NCI-H1694 (cell line): ENCODE results near the gene MTA1.

ENCODE experiments used
- DNase-seq: peaks from one replicate; lab custom pipeline; 2025; lab: John Stamatoyannopoulos, UW

The MTA1 gene

GRCh38 chr14:105498430-105499255, 79.0 kb downstream of the MTA1 start:
- no peak for DNase-seq

DNA sequence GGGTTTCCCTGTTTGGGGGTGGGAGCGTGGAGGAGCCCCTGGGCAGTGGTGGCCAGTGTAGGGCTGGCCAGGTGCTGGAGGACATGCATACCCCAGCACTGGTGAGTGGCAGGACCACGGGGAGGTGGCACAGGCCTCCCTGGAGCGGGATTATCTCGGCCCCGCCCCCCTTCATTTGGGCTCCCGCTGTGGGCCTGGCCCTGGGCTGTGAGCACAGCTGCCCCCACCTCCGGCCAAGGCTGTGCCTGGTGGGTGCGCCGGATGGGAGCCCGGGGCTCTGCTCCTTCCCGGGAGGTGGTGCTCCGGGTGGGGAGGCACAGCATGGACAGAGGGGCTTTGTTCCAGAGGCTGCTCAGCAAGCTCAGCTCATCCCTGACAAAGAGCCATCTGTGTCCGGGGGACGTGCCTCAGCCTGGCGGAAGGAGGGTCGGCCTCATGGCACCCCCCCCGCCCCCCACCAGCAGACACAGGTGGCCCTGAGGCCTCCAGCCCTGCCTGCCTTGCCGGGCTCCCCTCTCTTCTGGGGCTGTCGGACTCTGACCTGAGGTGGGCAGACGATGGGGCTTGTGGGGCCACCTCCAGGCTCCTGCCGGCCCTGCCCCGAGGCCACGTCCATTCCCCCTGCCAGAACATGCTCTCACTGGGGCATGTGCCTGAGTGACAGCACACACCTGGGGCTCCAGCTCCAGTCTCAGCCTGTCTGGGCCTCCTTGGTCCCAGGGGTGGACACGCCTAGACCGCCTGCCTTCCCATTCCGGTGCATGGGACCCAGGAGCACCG, 79.8 kb downstream of the MTA1 start:
- no peak for DNase-seq

GRCh38 chr14:105500036-105500725, 80.6 kb downstream of the MTA1 start:
- no peak for DNase-seq

DNA sequence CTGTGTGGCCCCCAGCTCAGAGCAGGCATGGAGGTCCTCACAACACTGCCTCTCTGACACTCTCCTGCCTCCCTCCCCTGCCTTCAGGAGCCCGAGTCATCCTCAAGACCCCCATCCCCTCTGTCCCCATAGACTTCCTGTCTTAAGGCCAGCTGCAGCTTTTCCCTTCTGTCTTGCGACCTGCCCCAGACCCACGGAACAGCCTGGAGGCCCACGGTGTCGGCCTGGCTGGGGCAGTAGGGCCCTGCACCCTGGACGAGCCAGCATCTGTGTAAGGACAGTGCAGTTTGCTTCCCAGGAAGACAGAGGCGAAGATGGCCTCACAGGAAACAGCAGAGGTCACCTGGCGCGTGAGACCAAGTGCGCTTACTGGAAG, 81.1 kb downstream of the MTA1 start:
- DNase-seq = no peak

DNA sequence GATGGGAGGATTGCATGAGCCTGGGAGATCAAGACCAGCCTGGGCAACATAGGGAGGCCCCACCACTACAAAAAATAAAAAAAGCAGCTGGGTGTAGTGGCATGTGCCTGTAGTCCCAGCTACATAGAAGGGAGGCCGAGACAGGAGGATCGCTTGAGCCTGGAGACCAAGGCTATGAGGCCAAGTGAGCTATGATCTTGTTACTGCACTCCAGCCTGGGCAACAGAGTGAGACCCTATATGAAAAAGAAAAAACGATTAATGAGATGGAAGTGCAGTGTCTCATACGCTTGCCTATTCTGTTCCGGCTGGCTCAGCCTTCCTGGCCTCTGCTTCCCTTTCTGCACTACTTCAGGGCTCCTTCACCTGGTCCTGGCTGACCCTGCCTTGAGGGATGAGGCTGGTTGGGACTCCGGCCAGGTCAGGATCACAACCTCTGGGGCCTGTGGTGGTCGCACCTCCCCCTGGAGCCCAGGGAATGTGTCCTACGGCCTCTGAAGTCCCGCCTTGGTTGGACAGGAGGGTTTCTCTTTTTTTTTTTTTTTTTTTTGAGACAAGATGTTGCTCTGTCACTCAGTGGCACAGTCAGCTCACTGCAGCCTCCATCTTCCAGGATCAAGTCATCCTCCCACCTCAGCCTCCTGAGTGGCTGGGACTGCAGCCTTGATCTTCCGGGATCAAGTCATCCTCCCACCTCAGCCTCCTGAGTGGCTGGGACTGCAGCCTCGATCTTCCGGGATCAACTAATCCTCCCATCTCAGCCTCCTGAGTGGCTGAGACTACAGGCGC, 82.1 kb downstream of the MTA1 start:
- DNase-seq = no peak

DNA sequence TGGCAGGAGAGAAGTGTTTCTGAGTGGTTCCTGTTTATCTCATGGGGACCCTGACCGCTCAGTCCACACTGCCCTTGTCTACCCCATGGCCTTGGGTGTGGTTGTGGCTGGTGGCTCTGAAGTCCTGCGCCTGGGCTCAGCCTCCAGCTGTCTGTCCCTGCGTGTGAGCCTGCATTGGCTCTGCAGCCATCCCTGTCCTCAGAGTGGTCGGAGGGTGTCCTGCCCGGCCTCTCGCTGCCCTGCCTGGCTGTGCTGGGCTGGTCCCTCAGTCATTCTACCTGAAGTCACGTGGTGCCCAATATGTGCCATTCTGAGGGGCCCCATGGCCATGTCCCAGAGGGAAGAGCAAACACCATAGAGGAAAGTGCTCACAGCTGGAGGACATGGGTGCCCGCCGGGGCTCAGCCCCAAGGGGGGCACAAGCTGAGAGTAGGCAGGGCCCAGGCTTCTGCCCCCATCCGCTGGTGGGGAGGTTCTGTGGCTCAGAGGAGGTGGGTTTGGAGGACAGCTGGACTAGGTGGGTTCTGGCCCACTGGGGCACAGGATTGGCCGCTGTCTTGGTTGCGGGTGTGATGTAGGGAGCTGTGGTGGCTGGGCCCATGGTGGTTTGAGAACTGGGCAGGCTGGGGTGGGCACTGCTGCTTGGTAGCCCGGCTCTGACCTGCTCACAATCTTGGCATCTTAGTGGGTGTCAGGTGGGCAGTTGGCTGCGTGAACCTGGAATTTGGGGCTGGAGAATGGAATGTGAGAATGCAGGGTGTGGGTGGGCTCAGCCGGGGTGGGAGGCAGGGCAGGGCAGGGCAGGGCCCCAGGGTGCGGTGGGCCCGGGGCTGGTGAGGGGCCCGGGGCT, 83.0 kb downstream of the MTA1 start:
- no peak for DNase-seq

DNA sequence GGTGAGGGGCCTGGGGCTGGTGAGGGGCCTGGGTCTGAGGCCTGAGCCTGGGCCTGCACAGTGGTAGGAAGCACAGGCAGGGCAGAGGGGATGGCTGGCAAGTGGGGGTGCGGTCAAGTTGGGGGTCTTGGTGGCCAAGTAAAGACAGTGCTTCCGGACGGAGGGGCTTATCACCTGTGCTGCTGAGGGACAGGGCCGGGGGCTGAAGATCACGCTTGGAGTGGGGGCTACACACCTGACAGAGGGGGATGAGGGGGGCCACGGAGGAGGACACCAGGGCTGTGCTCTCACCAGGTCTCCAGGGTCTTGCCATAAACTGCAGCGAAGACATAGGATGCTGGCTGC, 83.6 kb downstream of the MTA1 start:
- DNase-seq = no peak

DNA sequence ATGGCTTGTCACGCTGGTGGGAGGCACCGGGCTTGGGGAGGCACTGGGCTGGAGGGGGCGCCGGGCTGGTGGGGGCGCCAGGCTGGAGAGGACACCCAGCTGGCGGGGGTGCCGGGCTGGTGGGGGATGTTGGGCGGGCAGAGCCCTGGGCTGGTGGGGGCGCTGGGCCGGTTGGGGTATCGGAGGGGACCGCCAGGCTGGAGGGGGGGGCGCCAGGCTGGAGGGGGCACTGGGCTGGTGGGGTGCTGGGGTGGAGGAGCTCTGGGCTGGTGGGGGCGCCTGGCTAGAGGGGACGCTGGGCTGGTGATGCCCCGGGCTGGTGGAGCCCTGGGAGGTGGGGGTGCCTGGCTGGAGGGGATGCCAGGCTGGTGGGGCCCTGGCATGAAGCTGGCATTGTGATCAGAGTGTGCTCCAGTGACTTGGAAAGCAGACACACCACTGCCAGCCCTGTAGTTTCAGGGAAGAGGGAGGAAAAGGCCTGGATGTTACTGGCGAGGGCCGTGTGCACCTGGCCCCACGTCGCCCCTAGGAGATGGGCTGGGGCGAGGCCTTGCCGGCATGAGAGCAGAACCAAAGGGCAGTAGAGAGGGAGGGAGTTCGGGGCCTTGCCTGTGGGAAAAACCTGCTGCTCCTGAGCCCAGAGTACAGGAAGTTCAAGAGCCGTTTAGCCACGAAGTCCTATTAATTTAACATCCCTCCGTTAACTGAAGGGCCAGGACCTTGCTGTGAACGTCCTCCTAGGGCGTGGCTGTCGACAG, 84.5 kb downstream of the MTA1 start:
- no peak for DNase-seq

DNA sequence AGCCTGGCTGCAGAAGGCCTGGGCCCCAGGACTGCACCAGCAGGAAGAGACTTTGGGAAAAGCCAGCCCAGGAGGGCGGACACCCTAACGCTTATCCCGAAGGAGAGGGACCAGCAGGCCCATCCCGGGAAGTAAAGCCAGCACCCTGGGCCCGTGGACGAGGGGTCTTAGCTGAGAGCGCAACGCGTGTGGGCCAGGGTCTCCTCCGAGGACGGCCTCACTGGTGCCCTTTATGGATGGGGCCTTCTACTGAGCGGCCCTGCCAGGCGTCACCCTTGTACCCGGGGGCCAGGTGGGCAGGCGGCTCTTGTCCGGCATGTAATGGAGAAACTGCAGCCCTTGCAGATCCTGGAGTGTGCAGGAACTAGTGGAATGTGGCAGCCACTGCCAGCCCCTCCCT, 85.5 kb downstream of the MTA1 start:
- no peak for DNase-seq

- DNase-seq = no peak
These were observed 87.6 kb downstream of the MTA1 start for GRCh38 chr14:105507247-105507646.

DNA sequence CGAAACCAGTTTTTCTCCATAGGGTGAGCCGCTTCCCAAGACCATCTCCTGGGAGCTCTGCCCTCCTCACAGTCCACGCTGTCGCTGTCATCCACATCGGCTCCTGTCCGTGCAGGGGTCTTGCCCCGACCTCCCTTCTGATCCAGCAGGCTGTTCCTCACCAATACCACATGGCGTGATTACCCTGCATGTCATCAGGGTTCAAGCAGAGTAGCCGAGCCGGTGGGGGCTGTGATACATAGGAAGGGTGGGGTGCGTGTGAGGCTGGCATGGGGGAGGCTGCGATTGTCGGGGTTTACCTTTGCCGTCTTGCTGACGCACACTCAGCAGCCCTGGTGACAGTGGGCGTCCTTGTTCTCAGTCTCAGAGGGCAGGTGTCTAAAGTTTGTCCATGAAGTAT, 88.4 kb downstream of the MTA1 start:
- no peak for DNase-seq

- no peak for DNase-seq
These were observed 89.0 kb downstream of the MTA1 start for GRCh38 chr14:105508601-105509000.

DNA sequence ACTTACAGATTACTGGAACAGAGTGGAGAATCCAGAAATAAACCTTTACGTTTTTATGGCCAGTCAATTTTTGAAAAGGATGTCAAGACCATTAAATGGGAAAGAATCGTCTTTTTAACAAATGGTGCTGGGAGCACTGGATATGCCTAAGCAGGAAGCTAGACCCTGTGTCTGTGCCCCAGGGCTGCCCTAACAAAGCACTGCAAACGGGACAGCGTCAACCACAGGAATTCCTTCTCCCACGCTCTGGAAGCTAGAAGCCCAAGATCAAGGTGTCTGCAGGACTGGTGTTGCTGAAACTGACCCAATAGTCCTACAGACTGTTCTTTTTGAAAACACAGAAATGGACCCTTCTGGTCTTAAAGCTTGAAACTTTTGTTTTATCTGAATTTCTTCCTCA, 97.5 kb downstream of the MTA1 start:
- no peak for DNase-seq

DNA sequence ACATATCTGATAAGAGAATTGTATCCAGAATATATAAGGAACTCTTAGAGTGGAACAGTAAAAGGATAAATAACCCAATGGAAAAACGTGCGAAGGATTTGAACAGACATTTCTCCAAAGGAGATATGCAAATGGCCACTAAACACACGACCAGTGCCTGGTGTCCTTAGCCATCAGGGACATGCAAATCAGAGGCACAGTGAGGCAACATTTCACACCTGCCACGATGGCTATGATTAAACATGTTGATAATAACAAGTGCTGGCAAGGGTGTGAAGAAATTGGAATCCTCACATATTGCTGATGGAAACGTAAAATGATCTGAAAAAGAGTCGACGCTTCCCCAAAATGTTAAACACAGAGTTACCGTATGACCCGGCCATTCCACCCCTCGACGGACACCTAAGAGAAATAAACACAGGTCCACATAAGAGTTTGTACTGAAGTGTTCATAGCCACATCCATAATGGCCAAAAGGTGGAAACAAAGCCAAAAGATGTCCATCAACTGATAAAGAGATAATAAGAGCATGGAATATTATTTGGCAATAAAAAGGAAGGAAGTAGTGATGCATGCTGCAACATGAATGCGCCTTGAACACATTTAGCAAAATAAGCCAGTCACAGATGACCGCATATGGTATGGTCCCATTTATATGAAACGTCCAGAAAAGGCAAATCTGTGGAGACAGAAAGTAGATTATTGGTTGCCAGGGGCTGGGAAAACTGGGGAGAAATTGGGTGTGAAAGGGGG, 100.5 kb downstream of the MTA1 start:
- no peak for DNase-seq
